ENCODE measurements around the gene PLEK.

The PLEK gene

DNA sequence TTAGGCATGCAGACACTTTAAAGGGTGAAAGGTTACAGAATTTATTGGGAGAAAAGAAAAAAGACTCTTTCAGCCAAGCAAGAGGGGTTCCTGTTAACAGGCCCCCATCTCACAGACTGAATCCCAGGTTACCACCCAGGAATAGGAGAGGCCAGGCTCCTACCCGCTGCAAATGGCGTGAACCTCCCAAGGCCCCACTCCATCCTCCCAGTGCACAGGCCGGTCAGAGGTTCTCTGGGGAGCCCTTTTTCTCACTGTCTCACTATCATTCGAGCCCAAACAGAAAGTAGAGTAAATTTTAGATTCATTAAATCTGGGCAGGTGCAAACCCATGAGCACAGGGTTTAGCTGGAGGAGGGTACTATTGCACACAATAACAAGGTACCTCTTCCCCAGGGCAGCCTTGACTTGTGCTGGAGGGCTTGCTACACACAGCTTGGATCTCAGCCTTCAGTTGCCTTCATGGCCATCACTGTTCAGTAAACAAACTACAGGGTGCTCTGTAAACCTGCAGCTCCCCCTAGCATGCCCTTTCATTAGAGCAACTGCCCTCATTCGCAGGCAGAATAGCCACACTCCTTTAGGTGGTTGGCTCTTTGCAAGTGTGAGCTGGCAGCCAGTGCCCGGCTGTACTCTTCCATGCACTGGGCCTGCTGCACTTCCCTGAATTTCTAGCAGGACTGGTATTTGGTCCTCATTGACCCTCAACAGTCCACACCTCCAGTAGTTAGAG lies 7.3 kb upstream of the PLEK start:
- H3K9ac ChIP-seq (ENCODE audit: low read length) = no peak overlapping the region
- no peak overlapping the region for H3K23ac ChIP-seq (ENCODE audit: low read length)
- no peak overlapping the region for H2BK5ac ChIP-seq (ENCODE audit: low read length)
- H4K5ac ChIP-seq (ENCODE audit: low read length) = no peak overlapping the region
- no peaks in the 10 kb centered on the region for H3K4me1 ChIP-seq (ENCODE audit: control insufficient read depth, low read depth, low read length)
- no peaks in the 10 kb centered on the region for H3K79me1 ChIP-seq (ENCODE audit: low read length)
- no peak overlapping the region for H3K4me2 ChIP-seq (ENCODE audit: low read length)
- no peak overlapping the region for H2AK5ac ChIP-seq (ENCODE audit: low read length)
- peak; percentile 79 for DNase-seq
- no peak overlapping the region for H3K56ac ChIP-seq (ENCODE audit: low read length)
- no peaks in the 10 kb centered on the region for H3K36me3 ChIP-seq (ENCODE audit: control insufficient read depth, insufficient read depth, low read length)
- no peak overlapping the region for H4K8ac ChIP-seq (ENCODE audit: low read depth, low read length)
- H2BK15ac ChIP-seq (replicated peaks; ENCODE audit: low read depth) = no peak overlapping the region
- no CpG with 5 or more reads among the region's 6 CpGs for WGBS (ENCODE audit: extremely low coverage, insufficient coverage, low lambda C conversion rate)
- H3K27ac ChIP-seq (ENCODE audit: low read depth, low read length) = no peak overlapping the region
- H3K79me2 ChIP-seq (ENCODE audit: control insufficient read depth, insufficient read depth, low read length) = no peaks in the 10 kb centered on the region
- H3K27me3 ChIP-seq (ENCODE audit: insufficient read depth, low read length, poor library complexity) = no peaks in the 10 kb centered on the region
- H3K4me3 ChIP-seq (ENCODE audit: low read length) = no peak overlapping the region
- H3K18ac ChIP-seq (ENCODE audit: low read length) = no peak overlapping the region
- no peak overlapping the region for H3K4ac ChIP-seq (ENCODE audit: low read depth, low read length)
- H2BK120ac ChIP-seq (ENCODE audit: low read depth, low read length) = no peak overlapping the region

- Histone ChIP-seq H3K23ac (ENCODE audit: low read length) (no peak overlapping the region), H3K79me1 (ENCODE audit: low read length) (no peaks in the 10 kb centered on the region), H2BK5ac (ENCODE audit: low read length) (no peak overlapping the region), H3K4ac (ENCODE audit: low read depth, low read length) (no peak overlapping the region), H2BK120ac (ENCODE audit: low read depth, low read length) (no peak overlapping the region), H3K4me1 (ENCODE audit: control insufficient read depth, low read depth, low read length) (no peaks in the 10 kb centered on the region), H3K4me3 (ENCODE audit: low read length) (no peak overlapping the region), H3K18ac (ENCODE audit: low read length) (no peak overlapping the region), H3K79me2 (ENCODE audit: control insufficient read depth, insufficient read depth, low read length) (no peaks in the 10 kb centered on the region), H3K36me3 (ENCODE audit: control insufficient read depth, insufficient read depth, low read length) (no peaks in the 10 kb centered on the region), H2BK15ac (replicated peaks; ENCODE audit: low read depth) (no peak overlapping the region), H3K56ac (ENCODE audit: low read length) (no peak overlapping the region), H3K27me3 (ENCODE audit: insufficient read depth, low read length, poor library complexity) (no peaks in the 10 kb centered on the region), H3K27ac (ENCODE audit: low read depth, low read length) (no peak overlapping the region), H4K8ac (ENCODE audit: low read depth, low read length) (no peak overlapping the region), H3K4me2 (ENCODE audit: low read length) (no peak overlapping the region), H2AK5ac (ENCODE audit: low read length) (no peak overlapping the region), H4K5ac (ENCODE audit: low read length) (no peak overlapping the region), H3K9ac (ENCODE audit: low read length) (no peak overlapping the region)
- no peak for DNase-seq
- WGBS (ENCODE audit: extremely low coverage, insufficient coverage, low lambda C conversion rate) = no CpG with 5 or more reads among the region's 3 CpGs
Observed at GRCh38 chr2:68359889-68360288, 5.2 kb upstream of the PLEK start.

GRCh38 chr2:68362069-68362468 lies 3.0 kb upstream of the PLEK start:
- no peak overlapping the region for H3K9ac ChIP-seq (ENCODE audit: low read length)
- H3K23ac ChIP-seq (ENCODE audit: low read length) = no peak overlapping the region
- no peaks in the 10 kb centered on the region for H3K79me1 ChIP-seq (ENCODE audit: low read length)
- H3K27me3 ChIP-seq (ENCODE audit: insufficient read depth, low read length, poor library complexity) = no peaks in the 10 kb centered on the region
- H3K27ac ChIP-seq (ENCODE audit: low read depth, low read length) = no peak overlapping the region
- no peak overlapping the region for H3K56ac ChIP-seq (ENCODE audit: low read length)
- H2AK5ac ChIP-seq (ENCODE audit: low read length) = no peak overlapping the region
- H2BK120ac ChIP-seq (ENCODE audit: low read depth, low read length) = no peak overlapping the region
- H4K5ac ChIP-seq (ENCODE audit: low read length) = no peak overlapping the region
- no peak overlapping the region for H3K18ac ChIP-seq (ENCODE audit: low read length)
- no peaks in the 10 kb centered on the region for H3K36me3 ChIP-seq (ENCODE audit: control insufficient read depth, insufficient read depth, low read length)
- no peak overlapping the region for H3K4me3 ChIP-seq (ENCODE audit: low read length)
- H4K8ac ChIP-seq (ENCODE audit: low read depth, low read length) = no peak overlapping the region
- WGBS (ENCODE audit: extremely low coverage, insufficient coverage, low lambda C conversion rate) = no CpG with 5 or more reads among the region's 12 CpGs
- no peaks in the 10 kb centered on the region for H3K4me1 ChIP-seq (ENCODE audit: control insufficient read depth, low read depth, low read length)
- no peaks in the 10 kb centered on the region for H3K79me2 ChIP-seq (ENCODE audit: control insufficient read depth, insufficient read depth, low read length)
- H2BK5ac ChIP-seq (ENCODE audit: low read length) = no peak overlapping the region
- H3K4me2 ChIP-seq (ENCODE audit: low read length) = no peak overlapping the region
- no peak overlapping the region for H3K4ac ChIP-seq (ENCODE audit: low read depth, low read length)
- no peak overlapping the region for H2BK15ac ChIP-seq (replicated peaks; ENCODE audit: low read depth)
- DNase-seq = peak; percentile 79

GRCh38 chr2:68362749-68363148 lies 2.3 kb upstream of the PLEK start:
- no peak for DNase-seq
- Histone ChIP-seq H3K4me1 (ENCODE audit: control insufficient read depth, low read depth, low read length) (no peaks in the 10 kb centered on the region), H3K4ac (ENCODE audit: low read depth, low read length) (no peak overlapping the region), H3K23ac (ENCODE audit: low read length) (no peak overlapping the region), H2AK5ac (ENCODE audit: low read length) (no peak overlapping the region), H4K5ac (ENCODE audit: low read length) (no peak overlapping the region), H3K4me2 (ENCODE audit: low read length) (no peak overlapping the region), H3K79me1 (ENCODE audit: low read length) (no peaks in the 10 kb centered on the region), H3K18ac (ENCODE audit: low read length) (no peak overlapping the region), H3K27ac (ENCODE audit: low read depth, low read length) (no peak overlapping the region), H3K36me3 (ENCODE audit: control insufficient read depth, insufficient read depth, low read length) (no peaks in the 10 kb centered on the region), H3K56ac (ENCODE audit: low read length) (no peak overlapping the region), H2BK15ac (replicated peaks; ENCODE audit: low read depth) (no peak overlapping the region), H3K27me3 (ENCODE audit: insufficient read depth, low read length, poor library complexity) (no peaks in the 10 kb centered on the region), H3K4me3 (ENCODE audit: low read length) (no peak overlapping the region), H4K8ac (ENCODE audit: low read depth, low read length) (no peak overlapping the region), H3K79me2 (ENCODE audit: control insufficient read depth, insufficient read depth, low read length) (no peaks in the 10 kb centered on the region), H2BK5ac (ENCODE audit: low read length) (no peak overlapping the region), H2BK120ac (ENCODE audit: low read depth, low read length) (no peak overlapping the region), H3K9ac (ENCODE audit: low read length) (no peak overlapping the region)
- WGBS (ENCODE audit: extremely low coverage, insufficient coverage, low lambda C conversion rate) = no CpG with 5 or more reads among the region's 7 CpGs

GRCh38 chr2:68363721-68364120 lies 1.4 kb upstream of the PLEK start:
- H3K4me1 ChIP-seq (ENCODE audit: control insufficient read depth, low read depth, low read length) = no peaks in the 10 kb centered on the region
- H3K18ac ChIP-seq (ENCODE audit: low read length) = no peak overlapping the region
- no peak overlapping the region for H3K9ac ChIP-seq (ENCODE audit: low read length)
- no peak overlapping the region for H3K56ac ChIP-seq (ENCODE audit: low read length)
- WGBS (ENCODE audit: extremely low coverage, insufficient coverage, low lambda C conversion rate) = no CpG with 5 or more reads among the region's 4 CpGs
- no peaks in the 10 kb centered on the region for H3K36me3 ChIP-seq (ENCODE audit: control insufficient read depth, insufficient read depth, low read length)
- no peak overlapping the region for H4K5ac ChIP-seq (ENCODE audit: low read length)
- H3K27me3 ChIP-seq (ENCODE audit: insufficient read depth, low read length, poor library complexity) = no peaks in the 10 kb centered on the region
- DNase-seq = no peak
- no peak overlapping the region for H4K8ac ChIP-seq (ENCODE audit: low read depth, low read length)
- H3K4me3 ChIP-seq (ENCODE audit: low read length) = no peak overlapping the region
- H2BK5ac ChIP-seq (ENCODE audit: low read length) = no peak overlapping the region
- H3K27ac ChIP-seq (ENCODE audit: low read depth, low read length) = no peak overlapping the region
- no peak overlapping the region for H3K4me2 ChIP-seq (ENCODE audit: low read length)
- H3K23ac ChIP-seq (ENCODE audit: low read length) = no peak overlapping the region
- H2BK15ac ChIP-seq (replicated peaks; ENCODE audit: low read depth) = no peak overlapping the region
- no peaks in the 10 kb centered on the region for H3K79me1 ChIP-seq (ENCODE audit: low read length)
- no peak overlapping the region for H3K4ac ChIP-seq (ENCODE audit: low read depth, low read length)
- no peak overlapping the region for H2BK120ac ChIP-seq (ENCODE audit: low read depth, low read length)
- H3K79me2 ChIP-seq (ENCODE audit: control insufficient read depth, insufficient read depth, low read length) = no peaks in the 10 kb centered on the region
- no peak overlapping the region for H2AK5ac ChIP-seq (ENCODE audit: low read length)

DNA sequence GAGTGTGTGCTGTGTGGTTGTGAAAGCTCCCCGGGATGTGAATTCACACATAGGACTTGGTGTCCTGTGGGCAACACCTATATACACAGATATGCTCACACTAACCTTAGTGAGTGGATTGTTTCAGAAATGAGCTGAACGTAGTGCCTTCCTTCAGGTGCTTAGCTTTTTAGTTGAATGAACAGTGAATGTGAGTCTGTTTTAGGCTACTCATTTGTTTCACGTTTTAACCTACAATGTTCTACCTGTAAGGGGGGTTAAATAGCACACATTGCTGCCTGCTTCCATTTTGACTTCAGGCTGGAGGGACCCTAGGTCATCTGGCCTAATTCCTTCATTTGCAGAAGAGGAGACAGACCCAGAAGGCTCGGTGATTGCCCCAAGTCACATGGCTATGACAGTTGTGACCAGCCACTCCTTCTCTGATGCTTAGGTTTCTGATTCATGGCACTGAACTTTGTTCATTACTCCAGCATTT lies 1.0 kb downstream of the PLEK start:
- no peak overlapping the region for H3K4me3 ChIP-seq (ENCODE audit: low read length)
- H3K4me1 ChIP-seq (ENCODE audit: control insufficient read depth, low read depth, low read length) = no peaks in the 10 kb centered on the region
- no peak overlapping the region for H3K4me2 ChIP-seq (ENCODE audit: low read length)
- H3K18ac ChIP-seq (ENCODE audit: low read length) = no peak overlapping the region
- H3K79me2 ChIP-seq (ENCODE audit: control insufficient read depth, insufficient read depth, low read length) = no peaks in the 10 kb centered on the region
- no peak overlapping the region for H2BK15ac ChIP-seq (replicated peaks; ENCODE audit: low read depth)
- no peak overlapping the region for H4K5ac ChIP-seq (ENCODE audit: low read length)
- no peak overlapping the region for H3K56ac ChIP-seq (ENCODE audit: low read length)
- no peak overlapping the region for H2BK5ac ChIP-seq (ENCODE audit: low read length)
- H2BK120ac ChIP-seq (ENCODE audit: low read depth, low read length) = no peak overlapping the region
- no peak overlapping the region for H2AK5ac ChIP-seq (ENCODE audit: low read length)
- no peak overlapping the region for H3K27ac ChIP-seq (ENCODE audit: low read depth, low read length)
- DNase-seq = no peak
- H3K4ac ChIP-seq (ENCODE audit: low read depth, low read length) = no peak overlapping the region
- no peak overlapping the region for H4K8ac ChIP-seq (ENCODE audit: low read depth, low read length)
- H3K9ac ChIP-seq (ENCODE audit: low read length) = no peak overlapping the region
- no peaks in the 10 kb centered on the region for H3K36me3 ChIP-seq (ENCODE audit: control insufficient read depth, insufficient read depth, low read length)
- no CpG with 5 or more reads among the region's 4 CpGs for WGBS (ENCODE audit: extremely low coverage, insufficient coverage, low lambda C conversion rate)
- no peak overlapping the region for H3K23ac ChIP-seq (ENCODE audit: low read length)
- no peaks in the 10 kb centered on the region for H3K27me3 ChIP-seq (ENCODE audit: insufficient read depth, low read length, poor library complexity)
- H3K79me1 ChIP-seq (ENCODE audit: low read length) = no peaks in the 10 kb centered on the region
